Kidney capillary endothelial cell (primary cell): ENCODE results near the gene NF1.
"Not testable (repeated sequence)": the region's sequence is repeated elsewhere in the genome, so short reads cannot be mapped to it uniquely, and the experiment has no call there.

ENCODE experiments used
- DNase-seq: peaks from one replicate; pipeline ENCODE4 v3.0.0-alpha.2; 2018; ENCODE audit warnings: low spot score

NF1 gene

DNA sequence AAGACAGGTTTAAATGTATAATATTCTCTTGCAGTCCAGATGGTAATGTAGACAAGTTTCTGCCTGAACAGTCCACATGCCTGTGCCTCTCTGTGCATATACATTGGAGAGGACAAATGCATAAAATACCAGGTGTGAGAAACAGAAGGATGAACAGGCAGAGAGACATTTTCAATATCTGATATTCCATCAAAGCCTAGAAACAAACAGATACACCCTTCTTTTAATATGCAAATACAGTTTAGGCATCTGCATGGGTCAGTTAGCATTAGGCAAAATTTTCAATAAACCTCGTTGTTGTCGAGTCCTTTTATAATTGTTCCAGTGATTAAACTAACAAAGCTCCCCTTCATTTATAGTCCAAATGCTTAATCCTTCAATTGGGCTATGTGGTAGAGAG, 201.4 kb downstream of the NF1 start:
- no peak for DNase-seq

DNA sequence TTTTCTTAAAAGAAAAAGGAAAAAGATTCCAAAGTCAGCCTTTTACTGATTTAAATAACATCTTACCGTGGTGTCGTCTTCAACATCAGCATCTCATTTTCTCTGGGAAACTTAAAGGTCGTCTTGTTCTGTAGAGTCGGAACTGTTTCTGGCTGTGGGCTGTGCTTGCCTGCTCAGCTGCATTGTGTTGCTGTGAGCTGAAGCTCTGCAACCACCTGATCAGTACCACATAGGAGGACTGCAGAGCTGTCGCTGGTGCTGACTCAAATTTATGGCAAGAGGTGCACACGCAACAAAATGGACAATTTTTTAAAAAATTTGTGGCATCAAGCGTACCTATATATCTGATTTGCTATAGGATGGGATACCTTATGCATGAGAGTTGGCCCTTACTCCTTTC, 202.3 kb downstream of the NF1 start, which contains the start of gene OMG:
TSS of gene OMG (minus strand) at position 150 of the 400 bp plus-strand sequence. CDS start 908 bp downstream, outside the sequence.
- no peak for DNase-seq

DNA sequence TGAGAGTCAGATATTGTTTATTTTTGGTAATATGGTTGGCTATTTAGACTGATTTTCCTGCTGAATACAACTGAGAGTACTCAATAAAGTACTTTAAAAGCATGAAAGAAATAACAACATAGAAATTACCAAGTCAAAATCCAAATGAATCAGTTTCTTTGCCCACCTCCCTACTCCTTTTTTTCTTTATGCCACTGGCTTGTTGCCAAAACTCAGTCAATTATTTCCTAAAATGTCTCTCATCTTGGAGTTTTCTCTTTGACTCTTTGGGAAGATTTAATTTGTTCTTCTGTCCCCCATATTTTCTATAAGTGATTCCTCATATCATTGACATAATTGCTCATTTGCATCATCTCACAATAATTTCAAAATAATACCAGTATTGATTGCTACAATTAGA, 204.8 kb downstream of the NF1 start:
- no peak for DNase-seq

DNA sequence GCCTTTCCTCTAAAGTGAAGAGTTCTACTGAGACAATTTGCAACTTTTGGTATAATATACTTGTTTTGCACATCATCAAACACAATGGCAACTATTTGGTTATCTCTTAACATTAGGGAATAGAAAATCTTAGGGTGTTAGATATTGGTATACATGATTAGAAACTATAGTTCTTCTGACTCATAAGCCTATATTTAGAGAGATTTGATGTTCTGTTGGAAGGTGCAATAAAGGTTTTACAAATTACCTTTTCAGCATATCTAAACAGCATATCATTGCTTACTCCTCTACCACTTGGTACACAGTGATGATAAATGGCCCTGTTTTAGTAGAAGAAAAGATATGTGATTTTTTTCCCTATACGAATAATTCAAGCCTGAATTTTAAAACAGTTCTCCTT, 212.9 kb downstream of the NF1 start:
- DNase-seq = no peak

DNA sequence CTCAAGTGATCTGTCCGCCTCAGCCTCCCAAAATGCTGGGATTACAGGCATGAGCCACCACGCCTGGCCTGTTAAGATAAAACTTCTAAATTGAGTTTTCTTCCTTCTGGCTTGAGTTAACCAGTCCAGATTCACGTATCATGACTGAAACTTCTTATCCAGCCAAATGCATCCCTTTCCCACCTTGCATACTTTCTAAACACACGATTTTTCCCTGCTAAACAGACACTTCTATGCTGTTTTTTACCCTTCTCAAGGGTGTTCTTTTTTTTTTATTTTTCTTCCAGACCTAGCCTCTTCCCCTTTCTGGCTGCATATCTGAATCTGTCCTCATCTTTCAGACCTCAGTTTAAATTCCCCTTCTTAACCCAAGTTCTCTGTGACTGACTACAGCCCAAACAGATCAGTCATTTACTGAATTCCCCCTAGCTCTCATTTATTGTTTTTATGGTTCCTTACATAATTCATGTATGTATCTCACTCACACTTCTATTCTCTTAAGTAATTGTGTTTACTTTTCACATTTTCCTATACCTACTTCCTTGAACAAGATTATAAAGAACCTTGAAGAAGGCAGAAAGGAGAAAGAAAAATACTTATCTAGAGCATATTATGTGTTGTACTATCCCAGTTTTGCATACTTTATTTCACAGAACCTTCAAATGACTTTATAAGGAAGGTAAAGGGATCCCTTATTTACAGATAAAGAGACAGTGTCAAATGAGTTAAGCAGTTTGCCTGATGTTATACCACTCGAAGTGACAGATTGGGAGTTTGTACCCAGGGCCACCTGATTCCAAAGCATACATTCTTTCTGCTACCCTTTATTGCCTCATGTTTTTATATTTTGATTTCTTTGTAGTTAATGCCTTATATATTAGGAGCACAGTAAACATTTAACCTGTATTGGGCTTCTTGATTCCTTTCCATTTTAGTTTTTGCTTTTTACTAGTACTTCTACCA, 213.9 kb downstream of the NF1 start:
- DNase-seq = no peak

GRCh38 chr17:31309556-31309955, 214.8 kb downstream of the NF1 start:
- no peak for DNase-seq

- DNase-seq = no peak
Observed at GRCh38 chr17:31310260-31310659, 215.5 kb downstream of the NF1 start.

DNA sequence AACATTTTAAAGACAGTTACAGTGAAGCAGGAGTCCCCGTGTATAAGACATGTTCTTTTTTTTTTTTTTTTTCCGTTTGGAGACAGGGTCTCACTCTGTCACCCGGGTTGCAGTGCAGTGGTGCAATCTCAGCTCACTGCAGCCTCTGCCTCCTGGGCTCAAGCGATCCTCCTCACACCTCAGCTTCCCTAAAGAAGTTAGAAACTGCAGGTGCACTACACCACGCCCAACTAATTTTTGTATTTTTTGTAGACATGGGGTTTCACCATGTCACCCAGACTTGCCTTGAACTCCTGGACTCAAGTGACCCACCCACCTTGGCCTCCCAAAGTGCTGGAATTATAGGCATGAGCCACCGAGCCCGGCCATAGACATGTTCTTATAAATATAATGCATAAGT, 216.1 kb downstream of the NF1 start:
- DNase-seq = no peak

- DNase-seq = no peak
Observed at GRCh38 chr17:31311526-31311925, 216.7 kb downstream of the NF1 start.

DNA sequence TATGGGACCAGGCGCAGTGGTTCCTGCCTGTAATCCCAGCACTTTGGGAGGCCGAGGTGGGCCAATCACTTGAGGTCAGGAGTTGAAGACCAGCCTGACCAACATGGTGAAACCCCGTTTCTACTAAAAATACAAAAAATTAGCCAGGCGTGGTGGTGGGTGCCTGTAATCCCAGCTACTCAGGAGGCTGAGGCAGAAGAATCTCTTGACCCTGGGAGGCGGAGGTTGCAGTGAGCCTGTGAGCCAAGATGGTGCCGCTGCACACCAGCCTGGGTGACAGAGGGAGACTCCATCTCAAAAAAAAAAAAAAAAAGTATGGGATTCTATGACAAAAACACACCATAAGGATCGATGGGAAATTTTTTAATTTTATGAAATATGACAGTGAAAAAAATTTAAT, 217.4 kb downstream of the NF1 start:
- DNase-seq = not testable (repeated sequence)

DNA sequence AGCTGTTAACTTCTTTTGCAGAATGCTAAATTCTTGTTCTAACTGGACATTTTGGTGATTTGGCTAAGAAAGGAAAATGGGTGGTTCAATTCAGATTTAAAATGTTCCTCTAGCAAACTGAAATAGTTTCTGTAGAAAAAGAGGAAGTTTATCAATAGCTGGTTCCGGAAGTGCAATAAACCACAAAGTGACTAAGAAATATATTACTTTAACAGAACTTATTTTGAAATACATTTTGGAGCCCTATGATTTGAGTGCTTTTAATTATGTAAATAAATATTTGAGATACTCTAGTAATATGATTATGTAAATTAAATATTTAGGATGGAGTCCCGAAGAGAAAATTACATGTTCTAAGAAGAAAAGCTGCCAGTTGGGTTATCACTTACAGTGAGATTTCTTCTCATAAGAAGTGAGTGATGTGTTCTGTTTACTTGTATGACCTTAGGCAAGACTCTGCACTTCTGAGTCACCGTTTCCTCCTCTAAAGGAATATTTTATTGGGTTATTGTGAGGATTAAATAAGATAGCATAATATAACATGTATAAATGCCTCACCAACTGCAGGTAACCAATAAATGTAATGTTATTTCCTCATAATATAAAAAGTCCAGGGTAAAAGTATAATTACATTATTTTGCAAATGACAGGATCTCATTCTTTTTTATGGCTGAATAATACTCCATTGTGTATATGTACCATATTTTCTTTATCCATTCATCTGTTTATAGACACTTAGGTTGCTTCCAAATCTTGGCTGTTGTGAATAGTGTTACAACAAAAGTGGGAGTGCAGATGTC, 219.4 kb downstream of the NF1 start, which contains the start of gene EVI2B:
TSS of gene EVI2B (minus strand) at position 73 of the 800 bp plus-strand sequence. CDS start 8,445 bp downstream, outside the sequence.
- DNase-seq = peak; percentile 66

- DNase-seq = no peak
Observed at GRCh38 chr17:31314782-31315100, 220.0 kb downstream of the NF1 start.

DNA sequence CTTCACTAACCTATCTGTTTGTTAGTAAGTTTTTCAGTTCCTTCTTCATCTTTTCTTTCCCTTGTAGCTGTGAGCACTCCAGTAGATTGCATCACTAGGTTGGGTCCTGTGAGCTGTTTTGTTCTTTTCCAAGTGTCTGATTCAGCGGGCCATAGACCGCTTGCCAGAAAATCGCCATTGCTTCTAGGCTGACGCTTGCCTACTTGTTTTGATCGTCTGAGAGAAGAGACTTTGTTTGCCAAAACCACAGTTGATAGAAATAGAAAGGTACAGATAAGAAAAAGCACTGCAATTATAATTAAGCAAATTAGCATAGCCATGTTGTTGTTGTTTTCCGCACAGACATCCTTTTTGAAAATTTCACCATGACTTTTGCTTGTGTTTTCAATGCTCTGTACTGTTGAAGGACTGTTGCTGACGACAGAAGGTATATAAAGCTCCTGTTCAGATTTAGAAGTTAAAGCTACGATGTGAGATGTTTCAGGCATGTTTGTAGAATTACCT, 223.6 kb downstream of the NF1 start:
- DNase-seq = no peak

DNA sequence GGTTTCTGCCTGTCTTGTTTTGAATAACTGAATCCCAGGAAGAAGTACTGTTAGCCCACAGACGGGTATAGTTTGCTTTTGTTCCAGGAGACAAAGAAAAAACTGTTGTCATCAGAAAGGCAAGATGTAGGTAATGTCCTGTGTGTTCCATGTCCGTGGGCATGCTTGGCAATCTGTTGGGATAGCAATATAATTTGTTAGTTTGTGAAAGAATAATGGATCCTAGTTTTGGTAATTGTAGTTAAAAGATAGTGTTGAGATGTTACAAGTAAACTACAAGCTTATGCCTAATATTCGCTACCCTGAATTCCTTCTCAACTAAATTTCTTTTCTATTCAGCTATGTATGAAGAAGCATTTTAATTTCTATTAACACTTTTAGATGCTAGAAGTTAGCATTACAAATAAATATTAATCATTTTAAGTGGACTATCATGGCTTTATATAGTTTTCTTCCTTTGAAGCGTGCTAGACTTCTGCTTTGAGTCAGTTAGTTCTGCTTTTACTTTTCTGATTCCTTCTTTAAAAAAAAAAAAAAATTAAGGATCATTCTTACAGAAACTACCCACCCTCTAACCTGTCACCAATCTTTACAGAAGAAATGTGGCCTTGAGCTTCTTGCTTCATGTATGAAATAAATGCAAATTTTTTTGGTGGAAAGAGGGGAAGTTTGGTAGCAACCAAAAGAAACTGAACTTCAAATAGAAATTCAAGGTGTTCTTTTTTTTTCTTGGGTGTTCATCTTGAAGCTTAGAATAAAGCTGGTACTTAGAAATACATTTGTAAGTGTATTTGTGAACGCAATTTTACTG, 224.3 kb downstream of the NF1 start:
- no peak for DNase-seq

DNA sequence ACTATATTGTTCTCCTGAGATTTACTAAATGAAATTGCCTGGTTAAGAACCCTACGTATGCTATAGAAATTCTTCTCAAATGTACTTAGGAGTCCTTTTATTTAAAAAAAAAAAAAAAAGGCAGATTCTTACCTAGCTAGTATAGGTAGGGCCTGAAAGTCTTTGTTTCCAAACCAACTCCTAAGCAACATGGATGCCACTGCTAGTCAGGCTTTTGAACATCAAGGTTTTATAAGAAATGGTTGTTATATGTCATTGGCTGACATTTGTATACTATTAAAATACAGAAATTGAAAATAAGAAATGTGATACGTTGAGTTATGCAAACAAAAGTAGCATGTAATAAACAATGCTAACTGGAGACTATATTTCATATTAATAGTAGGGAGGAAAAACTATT, 225.5 kb downstream of the NF1 start:
- DNase-seq = no peak

GRCh38 chr17:31320791-31321190, 226.0 kb downstream of the NF1 start:
- DNase-seq = no peak

DNA sequence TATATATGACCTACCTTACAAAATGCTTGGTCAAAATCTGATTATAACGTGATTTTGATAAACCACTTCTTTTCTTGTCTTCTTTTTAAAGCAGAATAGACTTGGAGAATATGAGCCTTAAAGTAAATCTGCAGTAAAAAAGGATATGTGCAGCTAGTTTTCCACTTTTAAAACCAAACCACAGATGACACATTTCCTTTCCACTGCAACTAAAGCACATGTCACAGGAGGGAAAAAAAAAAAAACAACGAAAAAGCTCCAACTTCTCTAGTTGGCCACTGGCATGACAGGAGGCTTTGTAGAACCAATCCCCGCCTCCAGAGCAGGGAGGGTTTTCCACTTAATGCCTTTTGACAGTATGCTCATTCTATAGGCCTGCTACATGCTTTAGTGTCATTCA, 226.7 kb downstream of the NF1 start, which contains the start of gene EVI2A:
TSS of gene EVI2A (minus strand) at position 142 of the 400 bp plus-strand sequence. CDS start 2,609 bp downstream, outside the sequence.
- peak; percentile 36 for DNase-seq

DNA sequence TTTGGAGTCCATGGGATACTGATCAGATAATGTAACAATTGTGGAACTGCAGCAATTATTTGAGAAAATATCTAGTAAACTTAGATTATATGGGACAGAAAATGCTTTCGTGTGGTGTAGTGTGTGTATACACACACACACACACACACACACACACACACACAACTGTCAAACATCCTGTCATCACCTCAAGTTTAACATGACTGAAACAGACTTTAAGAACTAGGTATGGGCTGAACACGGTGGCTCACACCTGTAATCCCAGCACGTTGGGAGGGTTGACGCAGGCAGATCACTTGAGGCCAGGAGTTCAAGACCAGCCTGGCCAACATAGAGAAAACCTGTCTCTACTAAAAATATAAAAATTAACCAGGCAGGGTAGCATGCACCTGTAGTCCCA, 227.2 kb downstream of the NF1 start:
- DNase-seq = no peak

DNA sequence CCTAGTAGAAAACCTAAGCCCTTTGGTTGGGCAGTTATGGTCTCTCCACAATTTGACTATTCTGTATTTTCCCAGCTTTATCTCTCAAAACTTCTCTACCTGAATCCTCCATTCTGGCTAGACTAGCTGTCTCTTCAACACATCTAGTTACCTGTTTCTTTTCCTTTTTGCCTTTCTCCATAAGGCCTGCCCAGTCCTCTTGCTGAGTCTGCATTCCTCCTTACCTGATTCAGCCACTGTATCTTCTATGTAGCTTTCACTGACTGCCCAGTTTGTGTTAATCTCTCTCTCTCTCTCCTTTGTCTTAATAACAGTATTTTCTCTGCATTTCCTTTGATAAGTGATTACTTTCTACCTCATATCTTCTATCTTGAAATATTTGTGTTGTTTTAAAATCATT, 228.8 kb downstream of the NF1 start:
- no peak for DNase-seq

DNA sequence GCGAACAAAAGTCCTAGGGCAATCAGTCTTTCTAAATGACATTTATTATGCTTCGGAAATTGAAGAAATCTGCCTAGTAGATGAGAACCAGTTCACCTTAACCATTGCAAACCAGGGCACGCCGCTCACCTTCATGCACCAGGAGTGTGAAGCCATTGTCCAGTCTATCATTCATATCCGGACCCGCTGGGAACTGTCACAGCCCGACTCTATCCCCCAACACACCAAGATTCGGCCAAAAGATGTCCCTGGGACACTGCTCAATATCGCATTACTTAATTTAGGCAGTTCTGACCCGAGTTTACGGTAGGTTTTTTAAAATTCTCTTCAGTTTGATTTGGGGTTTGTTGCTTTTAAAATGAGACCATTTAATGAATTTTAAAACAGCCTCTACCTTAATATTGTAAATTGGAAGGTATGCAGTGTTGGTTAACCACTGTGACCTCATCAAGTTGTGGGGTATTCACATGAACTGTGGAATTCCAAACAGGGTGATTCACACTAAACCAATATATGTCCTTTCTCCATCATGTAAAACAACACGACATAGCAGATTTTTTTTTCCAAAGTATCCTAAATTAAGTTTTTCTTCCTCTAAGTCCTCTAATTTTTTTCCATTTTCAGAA, 232.9 kb downstream of the NF1 start:
- no peak for DNase-seq

- no peak for DNase-seq
Observed at GRCh38 chr17:31328160-31328535, 233.4 kb downstream of the NF1 start.
